ES-I3 (cell line): ENCODE measurements around the gene CTNNA1.
A peak's percentile ranks its signal among the peaks of the same experiment; 100 is the strongest.
"Not testable (repeated sequence)": the region's sequence is repeated elsewhere in the genome, so short reads cannot be mapped to it uniquely, and the experiment has no call there.

ENCODE experiments used
- H3K36me3 ChIP-seq: 2 replicates; pipeline ENCODE4 v1.6.1; 2013; ENCODE audit warnings: mild to moderate bottlenecking, low read length, control low read depth, moderate library complexity; ENCODE audit not compliant: insufficient read depth
- H3K4me1 ChIP-seq: 2 replicates; pipeline ENCODE4 v1.6.1; 2013; ENCODE audit warnings: mild to moderate bottlenecking, control low read depth, low read length; ENCODE audit not compliant: insufficient read depth
- H3K9ac ChIP-seq: 2 replicates; pipeline ENCODE4 v1.6.1; 2013; ENCODE audit warnings: low read depth, mild to moderate bottlenecking, low read length, moderate library complexity
- H3K9me3 ChIP-seq: 2 replicates; pipeline ENCODE4 v1.6.1; 2013; ENCODE audit warnings: mild to moderate bottlenecking, low read length, moderate library complexity; ENCODE audit not compliant: control insufficient read depth, insufficient read depth

The CTNNA1 gene

GRCh38 chr5:138736293-138736692 is 16.9 kb upstream of the CTNNA1 start:
- Histone ChIP-seq H3K9ac (no peak overlapping the region), H3K9me3 (no peaks in the 10 kb centered on the region), H3K36me3 (no peaks in the 10 kb centered on the region), H3K4me1 (peaks cover 11% of the 10 kb centered on the region)

GRCh38 chr5:138737494-138738265 is 15.5 kb upstream of the CTNNA1 start:
- Histone ChIP-seq H3K4me1 (peaks cover 11% of the 10 kb centered on the region), H3K36me3 (no peaks in the 10 kb centered on the region), H3K9ac (no peak overlapping the region), H3K9me3 (no peaks in the 10 kb centered on the region)

- H3K9ac ChIP-seq, result no peak overlapping the region
- peaks cover 12% of the 10 kb centered on the region for H3K4me1 ChIP-seq
- H3K9me3 ChIP-seq, result no peaks in the 10 kb centered on the region
- H3K36me3 ChIP-seq, result no peaks in the 10 kb centered on the region
Measured at GRCh38 chr5:138738399-138738798, 14.8 kb upstream of the CTNNA1 start.

GRCh38 chr5:138739938-138740337 is 13.3 kb upstream of the CTNNA1 start:
- no peaks in the 10 kb centered on the region for H3K9me3 ChIP-seq
- H3K36me3 ChIP-seq, result no peaks in the 10 kb centered on the region
- H3K9ac ChIP-seq, result no peak overlapping the region
- peaks cover 17% of the 10 kb centered on the region for H3K4me1 ChIP-seq

DNA sequence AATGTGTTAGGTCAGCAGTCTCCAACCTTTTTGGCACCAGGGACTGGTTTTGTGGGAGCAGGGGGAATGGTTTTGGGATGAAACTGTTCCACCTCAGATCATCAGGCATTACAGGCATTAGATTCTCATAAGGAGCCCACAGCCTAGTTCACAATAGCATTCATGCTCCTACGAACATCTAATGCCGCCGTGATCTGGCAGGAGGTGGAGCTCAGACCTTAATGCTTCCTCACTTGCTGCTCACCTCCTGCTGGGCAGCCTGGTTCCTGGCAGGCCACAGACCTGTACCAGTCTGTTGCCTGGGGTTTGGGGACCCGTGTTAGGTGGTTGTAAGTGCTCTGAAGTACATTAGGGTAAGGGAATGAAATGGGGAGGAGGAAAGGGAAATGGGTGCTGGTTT is 9.7 kb upstream of the CTNNA1 start:
- no peaks in the 10 kb centered on the region for H3K9me3 ChIP-seq
- H3K36me3 ChIP-seq, result no peaks in the 10 kb centered on the region
- no peak overlapping the region for H3K9ac ChIP-seq
- H3K4me1 ChIP-seq, result peaks cover 16% of the 10 kb centered on the region

DNA sequence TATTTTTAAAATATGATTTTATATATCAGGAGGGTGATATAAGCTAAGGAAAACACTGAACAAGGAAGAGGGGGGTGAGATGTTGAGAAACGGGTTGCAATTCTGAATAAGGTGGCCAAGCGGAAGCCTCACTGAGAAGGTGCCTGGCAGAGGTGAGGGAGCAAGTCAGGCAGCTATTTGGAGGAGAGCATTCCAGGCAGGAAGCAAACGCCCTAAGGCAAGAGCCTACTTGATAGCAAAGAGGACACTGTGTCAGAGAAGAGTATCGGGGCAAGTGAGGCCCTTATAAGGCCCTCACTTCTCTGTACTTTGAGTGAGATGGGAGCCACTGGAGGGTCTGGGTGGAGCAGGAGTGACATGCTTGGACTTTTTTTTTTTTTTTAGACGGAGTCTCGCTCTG is 8.0 kb upstream of the CTNNA1 start:
- Histone ChIP-seq H3K4me1 (peaks cover 13% of the 10 kb centered on the region; the same call in 1 of the 2 replicates), H3K9ac (no peak overlapping the region), H3K36me3 (no peaks in the 10 kb centered on the region), H3K9me3 (no peaks in the 10 kb centered on the region)

GRCh38 chr5:138748630-138749081 is 4.6 kb upstream of the CTNNA1 start:
- Histone ChIP-seq H3K9ac (no peak overlapping the region), H3K9me3 (no peaks in the 10 kb centered on the region), H3K36me3 (no peaks in the 10 kb centered on the region), H3K4me1 (peaks cover 14% of the 10 kb centered on the region; the same call in 1 of the 2 replicates)

DNA sequence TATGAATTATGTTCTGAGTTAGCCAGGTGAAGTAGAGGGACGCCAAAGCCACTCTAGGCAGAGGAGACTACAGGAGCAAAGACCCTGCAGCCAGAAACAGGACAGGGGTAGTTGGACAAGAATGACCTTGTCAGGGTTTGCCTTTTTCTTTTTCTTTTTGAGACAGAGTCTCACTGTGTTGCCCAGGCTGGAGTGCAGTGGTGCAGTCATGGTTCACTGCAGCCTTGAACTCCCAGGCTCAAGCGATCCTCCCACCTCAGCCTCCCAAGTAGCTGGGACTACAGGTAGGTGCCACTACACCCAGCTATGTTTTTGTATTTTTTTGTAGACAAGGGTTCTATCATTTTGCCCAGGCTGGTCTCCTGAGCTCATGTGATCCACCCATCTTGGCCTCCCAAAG is 1.9 kb upstream of the CTNNA1 start:
- H3K36me3 ChIP-seq, H3K9me3 ChIP-seq, H3K9ac ChIP-seq: not testable (repeated sequence)
- peaks cover 22% of the 10 kb centered on the region for H3K4me1 ChIP-seq

GRCh38 chr5:138752341-138752950 is 779 bp upstream of the CTNNA1 start:
- H3K4me1 ChIP-seq, result peaks cover 25% of the 10 kb centered on the region

GRCh38 chr5:138753794-138754698 is 821 bp downstream of the CTNNA1 start:
- Histone ChIP-seq H3K36me3 (peaks cover 8% of the 10 kb centered on the region), H3K9ac (peak overlapping the region; percentile 85), H3K9me3 (peaks cover 4% of the 10 kb centered on the region), H3K4me1 (peaks cover 19% of the 10 kb centered on the region)

More at GRCh38 chr5:138752341-138752950, 779 bp upstream of the CTNNA1 start:
- H3K36me3 ChIP-seq, result peaks cover 6% of the 10 kb centered on the region
- H3K9me3 ChIP-seq, result peaks cover under 1% of the 10 kb centered on the region; the same call in 1 of the 2 replicates
- H3K9ac ChIP-seq, result peak overlapping the region; percentile 73

GRCh38 chr5:138754699-138755057 is 1.5 kb downstream of the CTNNA1 start:
- Histone ChIP-seq H3K4me1 (peaks cover 19% of the 10 kb centered on the region), H3K36me3 (peaks cover 9% of the 10 kb centered on the region), H3K9ac (peak overlapping the region; percentile 85), H3K9me3 (peaks cover 4% of the 10 kb centered on the region)

- H3K9ac ChIP-seq, result peak overlapping the region; percentile 85; the same call in 1 of the 2 replicates
- H3K9me3 ChIP-seq, result peaks cover 4% of the 10 kb centered on the region
- peaks cover 19% of the 10 kb centered on the region for H3K4me1 ChIP-seq
- peaks cover 9% of the 10 kb centered on the region for H3K36me3 ChIP-seq
Measured at GRCh38 chr5:138755084-138755748, 2.0 kb downstream of the CTNNA1 start.

- Histone ChIP-seq H3K4me1 (peaks cover 15% of the 10 kb centered on the region), H3K9me3 (peaks cover 4% of the 10 kb centered on the region), H3K36me3 (peaks cover 9% of the 10 kb centered on the region), H3K9ac (no peak overlapping the region)
Measured at GRCh38 chr5:138757061-138757776, 4.0 kb downstream of the CTNNA1 start.
